Measurements from ENCODE around the gene ACYP1. TPM values are rescaled to one million over a fixed set of nuclear protein-coding genes. Genes with fewer than 3 reads are reported as not detected.
A peak's percentile ranks its signal among the peaks of the same experiment; 100 is the strongest.

Gene ACYP1
- total and polyA plus RNA-seq, 9 of the 15 experiments (the other 6 are each of a cell fraction or from before 2014, with no cell fraction given), result 19.9 to 113 (median 52.3) TPM

- ATAC-seq, result no peak
- Histone ChIP-seq H3K9me1 (ENCODE audit: control insufficient read depth, insufficient read depth, low read length) (no peaks in the 10 kb centered on the region), H3K9me3 (replicated peaks; ENCODE audit: control insufficient read depth, insufficient read depth, low read depth, low read length) (no peaks in the 10 kb centered on the region), H3K27ac (ENCODE audit: extremely low read depth, low read depth, low read length) (no peak overlapping the region), H3K9ac (ENCODE audit: insufficient read depth in 1 of 2, low read depth in 2 of 2, low read length in 2 of 2) (no peak overlapping the region), H3K36me3 (ENCODE audit: control insufficient read depth, insufficient read depth, low read length) (peaks cover 25% of the 10 kb centered on the region; the same call in 2 of the 3 replicates), H4K20me1 (replicated peaks; ENCODE audit: control insufficient read depth, insufficient read depth, low read length) (no peaks in the 10 kb centered on the region), H3K4me2 (ENCODE audit: insufficient read depth, low read length) (no peak overlapping the region; the same call in 1 of the 2 replicates), H3K79me2 (ENCODE audit: control insufficient read depth, insufficient read depth, low read length) (peaks cover 11% of the 10 kb centered on the region; the same call in 1 of the 3 replicates), H3K4me3 (no peak overlapping the region), H3K4me1 (replicated peaks in 1 of 2; ENCODE audit: control insufficient read depth in 2 of 2, insufficient read depth in 2 of 2, low read length in 2 of 2) (peaks cover 0 to 19% of the 10 kb centered on the region in 2 experiments; a peak in 2 of 5 replicates), H2AFZ (ENCODE audit: low read depth, low read length) (no peak overlapping the region), H3K27me3 (ENCODE audit: control insufficient read depth in 2 of 2, insufficient read depth in 2 of 2, low read length in 2 of 2) (no peaks in the 10 kb centered on the region)
- CTCF ChIA-PET (ENCODE audit: low intra/inter-chr PET ratio), result no interaction called here
- intact Hi-C loops (cut with micrococcal nuclease) (no loop called here), in situ Hi-C loops (cut with MboI) (no loop called here)
- peak; percentile 46 for FAIRE-seq
- WGBS (ENCODE audit: insufficient coverage, low coverage, missing lambda C conversion rate), result 80% methylated on average over 4 of the region's 6 CpGs
- POLR2A ChIA-PET, result no interaction called here
- TF ChIP-seq HDGF (IDR thresholded peaks at IDR 0.05) (no peak), ZHX1 (conservative IDR thresholded peaks at IDR 0.05; ENCODE audit: low read length) (no peak), ZNF551 (CRISPR knock-in tag; IDR thresholded peaks at IDR 0.05) (no peak), SMARCA5 (IDR thresholded peaks at IDR 0.05) (no peak), ZC3H4 (CRISPR knock-in tag; IDR thresholded peaks at IDR 0.05; ENCODE audit: borderline replicate concordance) (no peak), ZNF197 (CRISPR knock-in tag; IDR thresholded peaks at IDR 0.05; ENCODE audit: low read depth) (no peak), ZNF316 (IDR thresholded peaks at IDR 0.05) (peak; percentile 79), MAFK (IDR thresholded peaks at IDR 0.05; ENCODE audit: low read length) (peak; percentile 34; the same call in 1 of the 2 replicates), MAFG (tag; conservative IDR thresholded peaks at IDR 0.05) (peak; percentile 71), THAP7 (CRISPR knock-in tag; IDR thresholded peaks at IDR 0.05) (no peak), C11orf30 (IDR thresholded peaks at IDR 0.05; ENCODE audit: low read depth) (peak; percentile 72), PRPF4 (IDR thresholded peaks at IDR 0.05; ENCODE audit: insufficient read depth, low read depth, low read length, poor library complexity, severe bottlenecking) (no peak), MAFF (IDR thresholded peaks at IDR 0.05; ENCODE audit: low read length) (peak; percentile 43; the same call in 1 of the 2 replicates), PHTF2 (CRISPR knock-in tag; IDR thresholded peaks at IDR 0.05) (no peak), NONO (IDR thresholded peaks at IDR 0.05; ENCODE audit: low read depth in 2 of 2, low read length in 1 of 2) (no peak)
- BruUV-seq (replicated peaks), result no TSS peak
- DNase-seq (ENCODE audit: extremely low read depth in 1 of 4, low spot score in 3 of 4), result no peak
Measured at GRCh38 chr14:75042035-75042434, 21.8 kb downstream of the ACYP1 start.
